Activated T-cell treated with anti-CD3 and anti-CD28 coated beads for 48 hours (primary cell): ENCODE measurements around the gene SMARCC1.
"Not testable (repeated sequence)": the region's sequence is repeated elsewhere in the genome, so short reads cannot be mapped to it uniquely, and the experiment has no call there.

ENCODE experiments used
- DNase-seq: peaks from one replicate; pipeline ENCODE4 v3.0.0-alpha.2; 2020; ENCODE audit warnings: low read depth

SMARCC1 gene

GRCh38 chr3:47766186-47766585 lies 15.5 kb downstream of the SMARCC1 start:
- no peak for DNase-seq

DNA sequence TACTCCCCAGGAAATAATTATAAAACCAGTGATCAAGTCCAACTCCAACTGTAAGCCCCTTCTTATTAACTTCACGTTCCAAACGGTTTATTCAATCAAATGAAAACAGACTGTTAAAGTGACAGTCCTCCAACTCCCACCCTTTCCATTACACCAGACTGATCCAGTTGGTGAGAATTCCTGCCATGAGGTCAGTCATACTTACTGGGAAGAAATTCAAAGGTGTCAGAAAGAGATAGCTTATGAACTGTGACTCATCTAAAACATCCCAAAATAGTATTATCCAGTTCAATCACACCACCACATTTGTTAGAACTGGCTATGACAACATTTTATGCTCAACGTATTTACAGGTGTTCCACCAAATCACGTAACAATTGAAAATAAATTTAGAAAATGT lies 19.5 kb downstream of the SMARCC1 start:
- no peak for DNase-seq

DNA sequence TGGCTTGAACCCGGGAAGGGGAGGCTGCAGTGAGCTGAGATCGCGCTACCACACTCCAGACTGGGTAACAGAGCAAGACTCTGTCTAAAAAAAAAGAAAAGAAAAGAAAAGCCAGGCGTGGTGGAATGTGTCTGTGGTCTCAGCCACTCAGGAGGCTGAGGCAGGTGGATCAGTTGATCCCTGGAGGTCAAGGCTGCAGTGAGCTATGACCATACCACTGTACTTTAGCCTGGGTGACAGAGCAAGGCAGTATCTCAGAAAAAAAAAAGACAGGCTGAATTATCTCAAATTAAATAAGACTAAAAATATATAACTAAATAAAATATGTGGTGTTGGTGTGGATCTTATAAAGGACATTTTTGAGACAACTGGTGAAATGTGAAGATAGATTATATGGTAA lies 20.6 kb downstream of the SMARCC1 start:
- DNase-seq: no peak

DNA sequence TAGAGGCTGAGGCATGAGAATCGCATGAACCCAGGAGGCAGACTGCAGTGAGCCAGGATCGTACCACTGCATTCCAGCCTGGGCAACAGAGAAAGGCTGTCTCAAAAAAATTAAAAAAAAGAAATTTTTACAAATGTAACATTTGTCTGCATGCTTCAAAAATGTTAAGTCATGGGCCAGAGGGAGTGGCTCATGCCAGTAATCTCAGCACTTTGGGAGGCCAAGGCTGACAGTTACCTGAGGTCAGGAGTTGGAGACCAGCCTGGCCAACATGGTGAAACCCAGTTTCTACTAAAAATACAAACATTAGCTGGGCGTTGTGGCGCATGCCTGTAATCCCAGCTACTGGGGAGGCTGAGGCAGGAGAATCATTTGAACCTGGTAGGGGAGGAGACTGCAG lies 21.5 kb downstream of the SMARCC1 start:
- DNase-seq: not testable (repeated sequence)

GRCh38 chr3:47758261-47759025 lies 23.2 kb downstream of the SMARCC1 start:
- no peak for DNase-seq

DNA sequence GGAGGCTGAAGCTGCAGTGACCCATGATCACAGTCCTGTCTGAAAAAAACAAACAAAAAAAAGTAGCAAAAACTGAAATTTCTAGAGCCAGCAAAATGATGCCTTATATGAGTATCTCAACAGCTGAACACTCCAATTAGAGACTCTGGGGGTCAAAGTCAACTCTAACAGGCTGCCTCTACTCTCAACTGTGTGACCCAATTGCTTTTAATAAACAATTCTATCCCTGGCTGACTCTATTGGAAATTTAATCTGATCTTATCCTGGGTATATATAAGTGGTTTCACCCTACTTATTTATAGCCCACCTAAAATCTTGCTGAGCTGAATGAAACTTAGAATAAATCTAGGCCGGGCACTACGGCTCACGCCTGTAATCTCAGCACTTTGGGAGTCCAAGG lies 29.0 kb downstream of the SMARCC1 start:
- no peak for DNase-seq

DNA sequence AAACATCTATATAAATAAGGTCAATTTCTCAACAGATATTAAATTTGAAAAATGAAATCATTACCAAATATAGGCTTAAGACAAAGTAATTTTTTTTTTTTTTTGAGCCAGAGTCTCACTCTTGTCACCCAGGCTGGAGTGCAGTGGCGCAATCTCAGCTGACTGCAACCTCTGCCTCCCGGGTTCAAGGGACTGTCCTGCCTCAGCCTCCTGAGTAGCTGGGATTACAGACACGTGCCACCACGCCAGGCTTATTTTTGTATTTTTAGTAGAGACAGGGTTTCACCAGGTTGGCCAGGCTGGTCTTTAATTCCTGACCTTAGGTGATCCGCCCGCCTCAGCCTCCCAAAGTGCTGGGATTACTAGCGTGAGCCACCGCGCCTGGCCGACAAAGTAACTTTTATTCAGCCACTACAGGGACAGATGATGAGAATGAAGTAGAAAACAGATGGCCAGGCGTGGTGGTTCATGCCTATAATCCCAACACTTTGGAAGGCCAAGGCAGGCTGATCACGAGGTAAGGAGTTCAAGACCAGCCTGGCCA lies 30.8 kb downstream of the SMARCC1 start:
- DNase-seq: not testable (repeated sequence)

DNA sequence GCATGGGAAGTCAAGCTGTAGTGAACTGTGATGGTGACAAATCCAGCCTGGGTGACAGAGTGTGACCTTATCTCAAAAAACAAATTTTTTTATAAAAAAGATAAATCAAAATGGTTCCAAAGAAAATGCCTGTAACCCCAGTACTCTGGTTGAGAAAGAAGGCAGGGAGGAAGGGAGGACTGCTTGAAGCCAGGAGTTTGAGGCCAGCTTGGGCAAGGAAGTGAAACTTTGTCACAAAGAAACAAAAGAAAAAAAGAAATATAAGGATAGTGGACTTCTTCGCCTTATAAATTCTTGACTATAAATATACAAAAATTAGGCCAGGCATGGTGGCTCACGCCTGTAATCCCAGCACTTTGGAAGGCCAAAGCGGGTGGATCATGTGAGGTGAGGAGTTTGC lies 34.1 kb downstream of the SMARCC1 start:
- no peak for DNase-seq

- DNase-seq: no peak
These were observed 35.4 kb downstream of the SMARCC1 start for GRCh38 chr3:47746264-47746663.

GRCh38 chr3:47743855-47744254 lies 37.8 kb downstream of the SMARCC1 start:
- DNase-seq: no peak

- not testable (repeated sequence) for DNase-seq
These were observed 38.3 kb downstream of the SMARCC1 start for GRCh38 chr3:47743352-47743751.

DNA sequence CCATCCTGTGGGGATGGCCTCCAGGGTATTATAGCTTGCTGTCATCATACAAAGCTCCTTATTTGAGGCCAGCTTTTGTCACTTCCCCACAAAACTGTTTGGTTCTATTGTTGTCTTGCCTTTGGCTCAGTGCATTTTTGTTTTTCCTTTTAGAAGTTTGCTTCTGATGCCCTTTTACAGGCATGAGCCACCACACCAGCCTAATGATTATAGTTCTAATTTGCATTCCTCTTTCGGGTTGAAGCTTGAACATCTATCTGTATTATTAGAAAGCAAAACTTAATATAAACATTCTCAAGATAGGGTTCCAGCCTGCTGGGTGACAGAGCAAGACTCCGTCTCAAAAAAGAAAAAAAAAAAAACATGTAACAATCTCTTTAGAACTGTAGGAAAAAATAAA lies 39.8 kb downstream of the SMARCC1 start:
- DNase-seq: no peak

- no peak for DNase-seq
These were observed 49.5 kb downstream of the SMARCC1 start for GRCh38 chr3:47732143-47732542.

- DNase-seq: no peak
These were observed 50.6 kb downstream of the SMARCC1 start for GRCh38 chr3:47731061-47731460.

DNA sequence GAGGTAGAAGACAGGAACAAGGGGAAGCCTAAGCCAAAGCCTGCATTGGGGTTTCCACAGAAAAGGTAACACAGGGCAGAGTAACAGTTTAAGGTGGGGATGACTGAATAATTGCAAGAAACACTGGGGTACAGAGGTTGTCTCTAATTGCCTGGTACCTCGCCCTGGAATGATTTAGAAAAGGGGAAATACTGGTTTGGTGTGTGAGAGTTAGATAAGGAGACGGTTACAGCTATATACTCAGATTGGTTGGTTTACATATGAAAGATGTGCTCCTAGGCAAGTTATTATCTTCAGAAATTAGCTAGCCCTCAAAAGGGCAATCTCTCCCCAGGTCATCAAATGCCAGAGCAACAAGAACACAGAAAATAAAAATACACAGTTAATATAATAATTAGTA lies 58.8 kb downstream of the SMARCC1 start:
- no peak for DNase-seq

DNA sequence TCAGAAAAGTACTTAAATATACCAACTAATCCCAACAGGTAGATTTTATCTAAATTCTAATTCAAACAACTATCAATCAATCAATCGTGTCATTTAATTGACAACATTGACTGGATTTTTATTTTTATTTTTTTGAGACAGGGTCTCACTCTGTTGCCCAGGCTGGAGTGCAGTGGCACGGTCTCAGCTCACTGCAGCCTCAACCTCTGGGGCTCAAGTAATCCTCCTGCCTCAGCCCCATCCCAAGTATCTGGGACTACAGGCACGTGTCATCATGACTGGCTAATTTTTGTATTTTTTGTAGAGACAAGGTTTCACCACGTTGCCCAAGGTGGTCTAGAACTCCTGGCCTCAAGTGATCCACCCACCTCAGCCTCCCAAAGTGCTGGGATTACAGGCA lies 64.2 kb downstream of the SMARCC1 start:
- DNase-seq: not testable (repeated sequence)

DNA sequence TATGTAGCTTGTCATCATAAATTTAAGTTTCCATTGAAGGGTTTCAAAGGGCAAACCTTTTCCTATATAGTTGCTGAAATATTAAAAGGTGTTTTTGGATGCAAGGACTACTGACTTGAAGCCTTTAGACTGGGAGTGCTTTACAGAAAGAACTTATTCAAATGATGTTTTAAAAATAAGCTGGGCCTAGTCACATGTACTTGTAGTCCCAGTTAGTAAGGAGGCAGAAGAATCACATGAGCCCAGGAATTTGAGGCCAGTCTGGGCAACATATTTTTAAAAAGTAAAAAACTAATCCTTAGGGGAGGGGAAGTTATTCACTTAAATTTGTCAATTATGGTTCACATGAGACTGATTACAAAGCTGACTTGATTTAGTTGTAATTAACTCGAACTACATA lies 65.0 kb downstream of the SMARCC1 start:
- DNase-seq: no peak

GRCh38 chr3:47715928-47716327 lies 65.8 kb downstream of the SMARCC1 start:
- no peak for DNase-seq

GRCh38 chr3:47714606-47715005 lies 67.1 kb downstream of the SMARCC1 start:
- no peak for DNase-seq

DNA sequence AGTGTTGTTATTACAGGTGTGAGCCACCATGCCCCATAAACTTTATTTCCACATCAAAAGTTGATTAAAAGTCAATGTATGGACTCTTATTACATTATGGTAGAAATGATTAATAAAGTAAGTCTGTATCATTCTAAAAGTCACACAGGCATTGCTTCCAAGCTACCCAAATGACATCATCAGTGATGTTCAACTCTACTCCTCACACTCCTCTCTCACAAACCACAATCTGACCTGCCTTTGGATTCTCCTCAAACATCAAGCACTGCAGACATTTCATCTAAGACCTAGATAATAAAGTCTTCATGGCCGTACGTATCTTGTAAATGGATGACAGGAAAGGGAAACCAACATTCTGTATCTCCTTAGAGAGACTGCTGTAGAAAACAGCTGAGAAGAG lies 68.0 kb downstream of the SMARCC1 start:
- no peak for DNase-seq

DNA sequence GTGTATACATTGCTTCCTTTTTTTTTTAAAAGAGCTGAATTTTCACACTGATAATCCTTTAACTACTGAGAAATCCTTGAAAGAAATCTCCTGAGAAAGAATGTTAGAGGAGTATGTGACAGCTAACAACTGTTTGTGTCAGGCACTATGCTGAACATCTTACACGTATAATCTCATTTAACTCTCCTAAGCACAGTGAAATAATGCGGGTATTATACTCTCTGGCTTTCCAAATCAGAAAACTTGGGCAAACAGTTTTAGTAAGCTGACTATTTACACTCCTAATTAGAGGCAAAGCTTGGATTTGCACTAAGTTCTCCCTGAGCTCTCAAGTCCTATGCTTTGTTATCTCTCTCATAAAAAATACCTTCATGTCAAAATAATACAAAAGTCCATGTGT lies 69.3 kb downstream of the SMARCC1 start:
- no peak for DNase-seq

- no peak for DNase-seq
These were observed 70.1 kb downstream of the SMARCC1 start for GRCh38 chr3:47711596-47711995.

- no peak for DNase-seq
These were observed 76.3 kb downstream of the SMARCC1 start for GRCh38 chr3:47705391-47705790.

GRCh38 chr3:47704237-47704612 lies 77.5 kb downstream of the SMARCC1 start:
- no peak for DNase-seq
